Measurements from ENCODE around the gene ZFPM1. TPM values are rescaled to one million over a fixed set of nuclear protein-coding genes. Genes with fewer than 3 reads are reported as not detected.

ZFPM1 gene
- total and polyA plus RNA-seq, 4 donors, result 0.19 to 12.8 (median 5.3) TPM

GRCh38 chr16:88415713-88416323 is 37.3 kb upstream of the ZFPM1 start:
- TF ChIP-seq HNF4A (conservative IDR thresholded peaks at IDR 0.05) (no peak), YY1 (IDR thresholded peaks at IDR 0.05) (no peak), ATF3 (IDR thresholded peaks at IDR 0.05) (no peak), NR2F2 (IDR thresholded peaks at IDR 0.05) (no peak), RAD21 (IDR thresholded peaks at IDR 0.05) (no peak), EGR1 (IDR thresholded peaks at IDR 0.05; ENCODE audit: low read depth in 2 of 2) (no peak), SP1 (IDR thresholded peaks at IDR 0.05) (no peak), REST (IDR thresholded peaks at IDR 0.05) (no peak), JUND (IDR thresholded peaks at IDR 0.05) (no peak), FOXA2 (IDR thresholded peaks at IDR 0.05) (no peak), GABPA (IDR thresholded peaks at IDR 0.05 in 1 of 2, conservative IDR thresholded peaks at IDR 0.05 in 1 of 2) (no peak), FOXA1 (IDR thresholded peaks at IDR 0.05) (no peak), CTCF (IDR thresholded peaks at IDR 0.05; ENCODE audit: low read depth, low read length, missing input control) (no peak), TAF1 (conservative IDR thresholded peaks at IDR 0.05) (no peak), HNF4G (IDR thresholded peaks at IDR 0.05) (no peak), RXRA (IDR thresholded peaks at IDR 0.05) (no peak)
- TF ChIP-seq, protein P1, sequence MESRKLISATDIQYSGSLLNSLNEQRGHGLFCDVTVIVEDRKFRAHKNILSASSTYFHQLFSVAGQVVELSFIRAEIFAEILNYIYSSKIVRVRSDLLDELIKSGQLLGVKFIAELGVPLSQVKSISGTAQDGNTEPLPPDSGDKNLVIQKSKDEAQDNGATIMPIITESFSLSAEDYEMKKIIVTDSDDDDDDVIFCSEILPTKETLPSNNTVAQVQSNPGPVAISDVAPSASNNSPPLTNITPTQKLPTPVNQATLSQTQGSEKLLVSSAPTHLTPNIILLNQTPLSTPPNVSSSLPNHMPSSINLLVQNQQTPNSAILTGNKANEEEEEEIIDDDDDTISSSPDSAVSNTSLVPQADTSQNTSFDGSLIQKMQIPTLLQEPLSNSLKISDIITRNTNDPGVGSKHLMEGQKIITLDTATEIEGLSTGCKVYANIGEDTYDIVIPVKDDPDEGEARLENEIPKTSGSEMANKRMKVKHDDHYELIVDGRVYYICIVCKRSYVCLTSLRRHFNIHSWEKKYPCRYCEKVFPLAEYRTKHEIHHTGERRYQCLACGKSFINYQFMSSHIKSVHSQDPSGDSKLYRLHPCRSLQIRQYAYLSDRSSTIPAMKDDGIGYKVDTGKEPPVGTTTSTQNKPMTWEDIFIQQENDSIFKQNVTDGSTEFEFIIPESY (IDR thresholded peaks at IDR 0.05), result no peak
- TF ChIP-seq, protein P2, sequence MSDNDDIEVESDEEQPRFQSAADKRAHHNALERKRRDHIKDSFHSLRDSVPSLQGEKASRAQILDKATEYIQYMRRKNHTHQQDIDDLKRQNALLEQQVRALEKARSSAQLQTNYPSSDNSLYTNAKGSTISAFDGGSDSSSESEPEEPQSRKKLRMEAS (IDR thresholded peaks at IDR 0.05), result no peak
- no peaks in the 10 kb centered on the region for H3K36me3 ChIP-seq (ENCODE audit: control insufficient read depth in 4 of 4, insufficient read depth in 3 of 4, low read depth in 1 of 4, low read length in 3 of 4)
- H3K9ac ChIP-seq (ENCODE audit: low read depth in 1 of 2, low read length in 2 of 2), result no peak overlapping the region
- no peak overlapping the region for H3K4me3 ChIP-seq (ENCODE audit: low read depth in 1 of 3, low read length in 3 of 3)
- no peak for DNase-seq (ENCODE audit: low spot score)
- no peaks in the 10 kb centered on the region for H3K9me3 ChIP-seq (ENCODE audit: control insufficient read depth in 4 of 4, low read length in 3 of 4)
- H3K27ac ChIP-seq (ENCODE audit: low read depth in 1 of 2, low read length in 2 of 2), result no peak overlapping the region
- no peaks in the 10 kb centered on the region for H3K27me3 ChIP-seq (ENCODE audit: control insufficient read depth in 4 of 4, insufficient read depth in 4 of 4, low read length in 3 of 4)
- 86% methylated on average over 29 of the region's 29 CpGs for WGBS
- H3K4me1 ChIP-seq (ENCODE audit: control insufficient read depth in 4 of 4, insufficient read depth in 4 of 4, low read length in 3 of 4), result no peaks in the 10 kb centered on the region

Measured in liver (tissue), 9 donors.